HepG2 (cell line): ENCODE data around the gene NME8. TPM values are rescaled to one million over a fixed set of nuclear protein-coding genes. Genes with fewer than 3 reads are reported as not detected.

Source experiments
- ETV6 ChIP-seq: sonication (generic); formaldehyde crosslinking; conservative IDR thresholded peaks from 2 replicates; pipeline ENCODE4 v1.4.0; 2020; ENCODE audit warnings: missing genetic modification reagents
- HDAC1 ChIP-seq: sonication (generic); formaldehyde crosslinking; IDR thresholded peaks from 2 replicates; pipeline ENCODE4 v1.5.1; 2020; ENCODE audit warnings: mild to moderate bottlenecking, missing genetic modification reagents
- IKZF4 ChIP-seq: sonication (generic); formaldehyde crosslinking; IDR thresholded peaks from 2 replicates; pipeline ENCODE4 v1.5.1; 2020; ENCODE audit warnings: borderline replicate concordance, mild to moderate bottlenecking, low read depth, missing genetic modification reagents; ENCODE audit errors: not compliant biosample characterization
- KDM2A ChIP-seq: sonication (generic); formaldehyde crosslinking; IDR thresholded peaks from 2 replicates; pipeline ENCODE4 v1.4.0; 2020; ENCODE audit warnings: low read depth, missing genetic modification reagents, borderline replicate concordance
- PBX2 ChIP-seq: IDR thresholded peaks from 2 replicates; pipeline ENCODE4 v1.6.1; 2016; ENCODE audit warnings: control low read depth
- PHF20 ChIP-seq: sonication (generic); formaldehyde crosslinking; IDR thresholded peaks from 2 replicates; pipeline ENCODE4 v1.5.0; 2020; ENCODE audit warnings: mild to moderate bottlenecking, missing genetic modification reagents
- TOE1 ChIP-seq: sonication (generic); formaldehyde crosslinking; IDR thresholded peaks from 2 replicates; pipeline ENCODE4 v1.4.0; 2020; ENCODE audit warnings: mild to moderate bottlenecking, missing genetic modification reagents
- ZFP41 ChIP-seq: sonication (generic); formaldehyde crosslinking; IDR thresholded peaks from 2 replicates; pipeline ENCODE4 v1.4.0; 2020; ENCODE audit warnings: mild to moderate bottlenecking, missing genetic modification reagents, borderline replicate concordance
- ZNF512 ChIP-seq: sonication (generic); formaldehyde crosslinking; IDR thresholded peaks from 2 replicates; pipeline ENCODE4 v1.4.0; 2020; ENCODE audit warnings: mild to moderate bottlenecking, missing genetic modification reagents
- ZNF574 ChIP-seq: sonication (generic); formaldehyde crosslinking; IDR thresholded peaks from 2 replicates; pipeline ENCODE4 v1.4.0; 2020; ENCODE audit warnings: missing genetic modification reagents
- ZNF616 ChIP-seq: sonication (generic); formaldehyde crosslinking; IDR thresholded peaks from 2 replicates; pipeline ENCODE4 v1.5.0; 2020; ENCODE audit warnings: low read depth, mild to moderate bottlenecking, missing genetic modification reagents
- ZNF646 ChIP-seq: sonication (generic); formaldehyde crosslinking; IDR thresholded peaks from 2 replicates; pipeline ENCODE4 v1.9.0; 2021; ENCODE audit warnings: mild to moderate bottlenecking, missing genetic modification reagents
- ZNF800 ChIP-seq: sonication (generic); formaldehyde crosslinking; IDR thresholded peaks from 2 replicates; pipeline ENCODE4 v1.4.0; 2020; ENCODE audit warnings: missing genetic modification reagents
- polyA plus RNA-seq, 8 experiments: library from polyadenylated mRNA; depleted of rRNA in 3 of 8; stranded (reverse) in 7 of 8; unstranded in 1 of 8; fragments of >200 nt; fragmentation: Illumina TruSeq in 4 of 8; extraction: Trizol in 4 of 8; gene quantifications; 2 replicates each; pipeline versions ENCODE4 v1.2.1 to v1.2.3, GENCODE V29; 2011 to 2016; ENCODE audit warnings: low read depth in 4 of 8, missing spikeins in 1 of 8, mixed read lengths in 1 of 8; ENCODE audit not compliant: insufficient read depth in 1 of 8
- total RNA-seq, 5 experiments: library from RNA; depleted of rRNA; stranded (reverse); fragments of >200 nt; fragmentation: Illumina TruSeq; extraction: Trizol; gene quantifications; 2 replicates each; pipeline ENCODE4 v1.2.3, GENCODE V29; 2016; ENCODE audit warnings: low read depth in 1 of 5

The NME8 gene
- total and polyA plus RNA-seq, 2 of the 13 experiments (the other 11 are each of a cell fraction or from before 2014, with no cell fraction given), result not detected

- peak; percentile 43; the same call in 1 of the 2 replicates for TF ChIP-seq ZNF646
- peak; percentile 99 for TF ChIP-seq ZNF800
- 0 out of 2 replicates have a peak, but pooled peaks have one; percentile 90 for TF ChIP-seq ZNF616 (CRISPR knock-in tag)
- 0 out of 2 replicates have a peak, but pooled peaks have one; percentile 22 for TF ChIP-seq ZNF512 (CRISPR knock-in tag)
- TF ChIP-seq PBX2 (CRISPR knock-in tag), result no peak
- no peak for TF ChIP-seq IKZF4
- TF ChIP-seq PHF20, result 0 out of 2 replicates have a peak, but pooled peaks have one; percentile 43
- 0 out of 2 replicates have a peak, but pooled peaks have one; percentile 50 for TF ChIP-seq ZNF574
- peak; percentile 56; the same call in 1 of the 2 replicates for TF ChIP-seq KDM2A (CRISPR knock-in tag)
- TF ChIP-seq ETV6, result no peak
- no peak for TF ChIP-seq TOE1 (CRISPR knock-in tag)
- 0 out of 2 replicates have a peak, but pooled peaks have one; percentile 39 for TF ChIP-seq ZFP41 (CRISPR knock-in tag)
- peak; percentile 70 for TF ChIP-seq HDAC1 (CRISPR knock-in tag)
Measured at GRCh38 chr7:37916017-37916672, 67.7 kb downstream of the NME8 start (continued).
